Activated B cell treated with CpG ODN at 0.5 μM for 24 hours (primary cell): ENCODE results near the gene SKI. TPM values are rescaled to one million over a fixed set of nuclear protein-coding genes. Genes with fewer than 3 reads are reported as not detected.

Experiments used
- ATAC-seq: fragments of 200-7000 bp; cut with Tn5 transposase; one replicate; pipeline ENCODE4 v1.10.0; 2021; ENCODE audit warnings: low read depth, mild to moderate bottlenecking, moderate library complexity
- CTCF ChIA-PET: fragments of 350-600 bp; sonication (Branson Sonifier 250); formaldehyde crosslinking; loops from one replicate; lab custom pipeline; 2021; ENCODE audit warnings: antibody characterized with exemption; lab: Charles Lee
- POLR2A ChIA-PET: fragments of 350-600 bp; sonication (Branson Sonifier 250); formaldehyde crosslinking; loops from one replicate; lab custom pipeline; 2021; ENCODE audit warnings: antibody characterized with exemption; lab: Charles Lee
- DNase-seq: peaks from one replicate; pipeline ENCODE4 v3.0.0; 2022
- H3K27ac Mint-ChIP-seq: one replicate; pipeline ENCODE4 v1.8.0; 2020; ENCODE audit warnings: mixed read lengths
- H3K27me3 Mint-ChIP-seq: one replicate; pipeline ENCODE4 v1.8.0; 2021; ENCODE audit warnings: mixed read lengths
- H3K36me3 Mint-ChIP-seq: one replicate; pipeline ENCODE4 v1.8.0; 2021; ENCODE audit warnings: low read depth, mixed read lengths
- H3K4me1 Mint-ChIP-seq: one replicate; pipeline ENCODE4 v1.8.0; 2021; ENCODE audit warnings: mixed read lengths
- H3K4me3 Mint-ChIP-seq: one replicate; pipeline ENCODE4 v1.8.0; 2020; ENCODE audit warnings: mild to moderate bottlenecking, mixed read lengths
- H3K9me3 Mint-ChIP-seq: one replicate; pipeline ENCODE4 v1.8.0; 2020; ENCODE audit warnings: mixed read lengths
- CTCF ChIP-seq: fragments of 200-600 bp; IDR thresholded peaks from one replicate; pipeline ENCODE4 v1.8.0; 2022; ENCODE audit warnings: antibody characterized with exemption, mild to moderate bottlenecking
- intact Hi-C: fragments of 100-400 bp; cut with micrococcal nuclease; formaldehyde crosslinking; loops from one replicate; pipeline ENCODE4 v1.15.1; 2024
- total RNA-seq: library from RNA; stranded (reverse); gene quantifications from 2 replicates; pipeline ENCODE4 v1.2.3, GENCODE V29; 2022

Gene SKI
- total RNA-seq, 1 donor from 2014 or later, result 37.6 TPM

- Mint-ChIP-seq H3K4me1 (peaks cover 82% of the 10 kb centered on the region), H3K27ac (no peak overlapping the region), H3K27me3 (no peaks in the 10 kb centered on the region), H3K36me3 (peaks cover 14% of the 10 kb centered on the region), H3K9me3 (no peaks in the 10 kb centered on the region), H3K4me3 (no peak overlapping the region)
- ChIA-PET POLR2A (interaction anchor here (0.7 to 1.5 kb wide), 2 partner anchors 16 to 51 kb away, joined by 3 to 5 read pairs; no protein-coding TSS in a partner anchor), CTCF (no interaction called here)
- intact Hi-C loops, result no loop called here
- no peak for DNase-seq
- ATAC-seq, result no peak
- TF ChIP-seq CTCF, result no peak
Observed at GRCh38 chr1:2249559-2249906, 21.4 kb downstream of the SKI start.

- Mint-ChIP-seq H3K4me3 (no peak overlapping the region), H3K27ac (peak overlapping the region; percentile 61), H3K27me3 (no peaks in the 10 kb centered on the region), H3K4me1 (peaks cover 73% of the 10 kb centered on the region), H3K36me3 (peaks cover 14% of the 10 kb centered on the region), H3K9me3 (no peaks in the 10 kb centered on the region)
- intact Hi-C loops, result loop anchor here (1.0 to 10.0 kb wide), 2 partner anchors 14 to 46 kb away; no protein-coding TSS in a partner anchor
- ChIA-PET CTCF (no interaction called here), POLR2A (interaction anchor here (1.1 to 1.5 kb wide), 2 partner anchors 17 to 50 kb away, joined by 4 to 5 read pairs; no protein-coding TSS in a partner anchor)
- ATAC-seq, result peak; percentile 14
- DNase-seq, result no peak
- no peak for TF ChIP-seq CTCF
Observed at GRCh38 chr1:2250721-2251281, 22.7 kb downstream of the SKI start.

- ATAC-seq (no peak), DNase-seq (no peak)
- H3K9me3 Mint-ChIP-seq, result no peaks in the 10 kb centered on the region
- intact Hi-C loops, result loop anchor here (10.0 kb wide), 1 partner anchor 47 kb away; no protein-coding TSS in a partner anchor
- no peak overlapping the region for H3K4me3 Mint-ChIP-seq
- POLR2A ChIA-PET, result interaction anchor here (0.6 kb wide), 1 partner anchor 36 kb away, joined by 4 read pairs; no protein-coding TSS in a partner anchor
- CTCF ChIA-PET, result no interaction called here
- H3K36me3 Mint-ChIP-seq, result peaks cover 14% of the 10 kb centered on the region
- TF ChIP-seq CTCF, result no peak
- H3K27ac Mint-ChIP-seq, result no peak overlapping the region
- no peaks in the 10 kb centered on the region for H3K27me3 Mint-ChIP-seq
- peaks cover 67% of the 10 kb centered on the region for H3K4me1 Mint-ChIP-seq
Observed at GRCh38 chr1:2251363-2251762, 23.2 kb downstream of the SKI start.

GRCh38 chr1:2251786-2252185, 23.7 kb downstream of the SKI start:
- H3K27ac Mint-ChIP-seq, result no peak overlapping the region
- ChIA-PET POLR2A (interaction anchor here (0.6 to 1.6 kb wide), 3 partner anchors 23 to 36 kb away, joined by 3 to 4 read pairs (median 4); no protein-coding TSS in a partner anchor), CTCF (no interaction called here)
- TF ChIP-seq CTCF, result no peak
- no peak for ATAC-seq
- no peaks in the 10 kb centered on the region for H3K27me3 Mint-ChIP-seq
- H3K4me3 Mint-ChIP-seq, result no peak overlapping the region
- intact Hi-C loops, result loop anchor here (10.0 kb wide), 1 partner anchor 47 kb away; no protein-coding TSS in a partner anchor
- peaks cover 14% of the 10 kb centered on the region for H3K36me3 Mint-ChIP-seq
- no peaks in the 10 kb centered on the region for H3K9me3 Mint-ChIP-seq
- peaks cover 64% of the 10 kb centered on the region for H3K4me1 Mint-ChIP-seq
- DNase-seq, result no peak

- ChIA-PET POLR2A (interaction anchor here (0.7 to 1.6 kb wide), 3 partner anchors 23 to 139 kb away, joined by 3 to 5 read pairs (median 4); partner anchors contain the start of gene RER1), CTCF (no interaction called here)
- TF ChIP-seq CTCF, result no peak
- no peak for DNase-seq
- H3K9me3 Mint-ChIP-seq, result no peaks in the 10 kb centered on the region
- H3K27ac Mint-ChIP-seq, result peak overlapping the region; percentile 16
- H3K4me3 Mint-ChIP-seq, result no peak overlapping the region
- intact Hi-C loops, result loop anchor here (10.0 kb wide), 1 partner anchor 48 kb away; no protein-coding TSS in a partner anchor
- ATAC-seq, result no peak
- H3K27me3 Mint-ChIP-seq, result no peaks in the 10 kb centered on the region
- peaks cover 17% of the 10 kb centered on the region for H3K36me3 Mint-ChIP-seq
- peaks cover 63% of the 10 kb centered on the region for H3K4me1 Mint-ChIP-seq
Observed at GRCh38 chr1:2252423-2252822, 24.3 kb downstream of the SKI start.
